Mesendoderm (in vitro differentiated cells): ENCODE data around the gene KLF6.

Experiments
- DNase-seq: peaks from one replicate; pipeline ENCODE4 v3.0.0; 2013
- H2AK5ac ChIP-seq: 2 replicates; pipeline ENCODE4 v1.6.1; 2013; ENCODE audit warnings: low read length, inconsistent platforms
- H2BK120ac ChIP-seq: 2 replicates; pipeline ENCODE4 v1.6.1; 2013; ENCODE audit warnings: low read depth, mild to moderate bottlenecking, low read length, moderate library complexity, mixed read lengths
- H2BK15ac ChIP-seq: replicated peaks from 2 replicates; pipeline ENCODE4 v1.6.1; 2013; ENCODE audit warnings: low read depth, mild to moderate bottlenecking, moderate library complexity
- H2BK5ac ChIP-seq: 2 replicates; pipeline ENCODE4 v1.6.1; 2013; ENCODE audit warnings: low read length, inconsistent platforms
- H3K18ac ChIP-seq: 2 replicates; pipeline ENCODE4 v1.6.1; 2013; ENCODE audit warnings: mild to moderate bottlenecking, low read length, mixed read lengths
- H3K23ac ChIP-seq: one replicate; pipeline ENCODE4 v1.6.1; 2013; ENCODE audit warnings: low read length
- H3K27ac ChIP-seq: 2 replicates; pipeline ENCODE4 v1.5.1; 2013; ENCODE audit warnings: low read depth, mild to moderate bottlenecking, inconsistent platforms, low read length, moderate library complexity
- H3K27me3 ChIP-seq: 2 replicates; pipeline ENCODE4 v1.6.1; 2013; ENCODE audit warnings: low read length, control low read depth, mild to moderate bottlenecking, inconsistent platforms; ENCODE audit not compliant: insufficient read depth, poor library complexity
- H3K36me3 ChIP-seq: 2 replicates; pipeline ENCODE4 v1.6.1; 2013; ENCODE audit warnings: low read length, inconsistent platforms; ENCODE audit not compliant: control insufficient read depth, insufficient read depth
- H3K4ac ChIP-seq: one replicate; pipeline ENCODE4 v1.6.1; 2013; ENCODE audit warnings: low read depth, mild to moderate bottlenecking, low read length, moderate library complexity
- H3K4me1 ChIP-seq: 2 replicates; pipeline ENCODE4 v1.6.1; 2013; ENCODE audit warnings: low read depth, low read length, inconsistent platforms; ENCODE audit not compliant: control insufficient read depth
- H3K4me2 ChIP-seq: 2 replicates; pipeline ENCODE4 v1.6.1; 2013; ENCODE audit warnings: low read length
- H3K4me3 ChIP-seq: 2 replicates; pipeline ENCODE4 v1.5.1; 2013; ENCODE audit warnings: mild to moderate bottlenecking, low read length
- H3K56ac ChIP-seq: one replicate; pipeline ENCODE4 v1.6.1; 2013; ENCODE audit warnings: low read length
- H3K79me1 ChIP-seq: 2 replicates; pipeline ENCODE4 v1.6.1; 2013; ENCODE audit warnings: low read length, inconsistent platforms
- H3K79me2 ChIP-seq: 2 replicates; pipeline ENCODE4 v1.6.1; 2013; ENCODE audit warnings: mild to moderate bottlenecking, low read length; ENCODE audit not compliant: control insufficient read depth, insufficient read depth
- H3K9ac ChIP-seq: 2 replicates; pipeline ENCODE4 v1.6.1; 2013; ENCODE audit warnings: low read length, inconsistent platforms
- H4K5ac ChIP-seq: one replicate; pipeline ENCODE4 v1.6.1; 2013; ENCODE audit warnings: low read length
- H4K8ac ChIP-seq: one replicate; pipeline ENCODE4 v1.6.1; 2013; ENCODE audit warnings: low read depth, mild to moderate bottlenecking, control low read depth, low read length, moderate library complexity
- WGBS: extraction: QIAGEN DNeasy Blood & Tissue Kit; methylation state at CpG from one replicate; pipeline ENCODE4 v1.1.7; 2013; ENCODE audit warnings: low lambda C conversion rate, missing lambda C conversion rate; ENCODE audit not compliant: insufficient coverage; ENCODE audit errors: extremely low coverage; 5-methylcytosine and 5-hydroxymethylcytosine counted together

KLF6 gene

DNA sequence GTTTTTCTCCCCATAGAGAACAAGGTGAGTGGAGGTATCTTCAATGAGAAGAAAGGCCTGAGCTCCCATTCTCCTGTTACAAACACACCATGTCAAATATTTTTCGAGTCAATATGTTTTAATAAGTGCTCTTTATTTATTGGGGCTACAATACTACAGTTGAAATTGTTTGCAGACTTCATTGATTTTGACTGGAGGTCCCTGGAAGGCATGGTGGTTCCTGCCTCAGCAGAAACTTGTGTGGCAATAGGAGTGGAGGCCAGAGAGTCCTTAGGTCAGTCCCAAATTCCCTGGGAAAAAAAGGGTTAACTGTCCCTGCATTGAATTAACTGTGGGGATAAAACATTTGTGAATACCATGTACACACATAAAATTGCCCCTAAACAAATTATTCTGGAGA, 22.7 kb downstream of the KLF6 start:
- Histone ChIP-seq H3K56ac (no peak overlapping the region), H3K4me1 (peaks cover 2% of the 10 kb centered on the region), H3K27me3 (no peaks in the 10 kb centered on the region), H2BK15ac (no peak overlapping the region), H4K5ac (no peak overlapping the region), H2BK5ac (no peak overlapping the region), H3K79me1 (no peaks in the 10 kb centered on the region), H3K4ac (no peak overlapping the region), H2BK120ac (no peak overlapping the region), H3K18ac (no peak overlapping the region), H3K4me3 (no peak overlapping the region), H2AK5ac (no peak overlapping the region), H3K27ac (no peak overlapping the region), H3K9ac (no peak overlapping the region), H3K4me2 (no peak overlapping the region), H3K36me3 (no peaks in the 10 kb centered on the region), H3K79me2 (no peaks in the 10 kb centered on the region), H4K8ac (no peak overlapping the region), H3K23ac (no peak overlapping the region)
- no peak for DNase-seq
- WGBS: no CpG with 5 or more reads among the region's 1 CpG

DNA sequence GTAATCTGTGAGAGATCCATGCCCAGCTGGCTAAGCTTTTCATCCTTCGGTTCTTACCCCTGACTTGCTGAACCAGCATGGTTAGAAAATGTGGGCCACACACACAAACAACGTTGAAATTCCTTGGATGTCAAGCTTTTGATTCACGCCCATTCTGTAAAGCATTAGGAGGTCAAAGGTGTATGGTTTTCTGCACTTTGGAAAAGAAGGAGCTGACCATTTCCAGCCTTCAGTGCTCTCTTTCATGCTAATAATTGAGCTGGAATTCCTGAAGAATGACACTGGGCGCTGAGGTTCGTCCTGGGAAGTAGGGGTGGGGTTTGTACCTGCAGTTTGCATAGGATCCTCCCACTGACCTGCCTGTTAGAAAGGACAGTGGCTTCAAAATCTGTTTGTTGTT, 23.1 kb downstream of the KLF6 start:
- Histone ChIP-seq H3K9ac (no peak overlapping the region), H3K56ac (no peak overlapping the region), H3K4me3 (no peak overlapping the region), H3K23ac (no peak overlapping the region), H3K36me3 (no peaks in the 10 kb centered on the region), H2BK5ac (no peak overlapping the region), H3K79me1 (no peaks in the 10 kb centered on the region), H2BK120ac (no peak overlapping the region), H3K27me3 (no peaks in the 10 kb centered on the region), H3K4me2 (no peak overlapping the region), H4K8ac (no peak overlapping the region), H3K18ac (no peak overlapping the region), H3K79me2 (no peaks in the 10 kb centered on the region), H3K4ac (no peak overlapping the region), H3K27ac (no peak overlapping the region), H2BK15ac (no peak overlapping the region), H2AK5ac (no peak overlapping the region), H3K4me1 (peaks cover 2% of the 10 kb centered on the region), H4K5ac (no peak overlapping the region)
- DNase-seq: peak; percentile 84
- WGBS: no CpG with 5 or more reads among the region's 5 CpGs

DNA sequence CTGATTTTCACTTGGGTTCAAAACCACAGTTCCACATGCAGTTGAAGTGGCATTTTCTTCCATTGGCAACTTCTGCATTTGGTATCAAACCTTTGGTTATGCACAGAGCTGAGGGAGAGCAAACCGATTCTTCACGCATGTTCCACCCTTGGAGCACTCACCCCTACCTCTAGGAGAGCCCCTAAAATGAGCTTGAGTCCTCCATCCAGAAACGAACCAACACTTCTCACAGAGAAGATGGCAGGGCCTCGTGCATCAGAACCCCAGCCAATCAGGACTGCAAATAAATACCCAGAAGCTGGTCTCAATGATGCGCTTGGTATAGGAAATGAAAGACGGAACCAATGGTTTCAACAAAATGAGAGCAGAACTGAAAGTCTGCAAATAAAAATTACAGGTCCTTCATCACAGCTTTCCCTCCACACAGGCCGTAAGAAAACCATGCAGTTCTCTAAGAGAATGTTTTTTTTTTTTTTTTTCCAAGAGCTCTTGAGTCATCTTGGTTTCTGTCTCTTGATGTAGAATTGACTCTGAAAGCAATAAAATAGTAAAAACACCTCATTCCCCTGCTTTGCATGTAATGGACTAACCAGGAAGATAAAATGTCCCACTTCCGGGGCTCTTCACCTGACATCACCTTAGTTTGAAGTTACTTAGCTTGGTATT, 23.9 kb downstream of the KLF6 start:
- H4K8ac ChIP-seq: no peak overlapping the region
- H4K5ac ChIP-seq: no peak overlapping the region
- no peak overlapping the region for H3K56ac ChIP-seq
- H3K79me1 ChIP-seq: no peaks in the 10 kb centered on the region
- no peak overlapping the region for H3K27ac ChIP-seq
- no peaks in the 10 kb centered on the region for H3K79me2 ChIP-seq
- no peak overlapping the region for H2BK15ac ChIP-seq
- DNase-seq: no peak
- H3K4me1 ChIP-seq: peaks cover 2% of the 10 kb centered on the region
- H3K9ac ChIP-seq: no peak overlapping the region
- H2BK5ac ChIP-seq: no peak overlapping the region
- no peaks in the 10 kb centered on the region for H3K27me3 ChIP-seq
- no peak overlapping the region for H3K23ac ChIP-seq
- H3K4me2 ChIP-seq: no peak overlapping the region
- no peak overlapping the region for H3K4me3 ChIP-seq
- no peaks in the 10 kb centered on the region for H3K36me3 ChIP-seq
- no peak overlapping the region for H3K4ac ChIP-seq
- no peak overlapping the region for H2AK5ac ChIP-seq
- H2BK120ac ChIP-seq: no peak overlapping the region
- no peak overlapping the region for H3K18ac ChIP-seq
- no CpG with 5 or more reads among the region's 8 CpGs for WGBS

DNA sequence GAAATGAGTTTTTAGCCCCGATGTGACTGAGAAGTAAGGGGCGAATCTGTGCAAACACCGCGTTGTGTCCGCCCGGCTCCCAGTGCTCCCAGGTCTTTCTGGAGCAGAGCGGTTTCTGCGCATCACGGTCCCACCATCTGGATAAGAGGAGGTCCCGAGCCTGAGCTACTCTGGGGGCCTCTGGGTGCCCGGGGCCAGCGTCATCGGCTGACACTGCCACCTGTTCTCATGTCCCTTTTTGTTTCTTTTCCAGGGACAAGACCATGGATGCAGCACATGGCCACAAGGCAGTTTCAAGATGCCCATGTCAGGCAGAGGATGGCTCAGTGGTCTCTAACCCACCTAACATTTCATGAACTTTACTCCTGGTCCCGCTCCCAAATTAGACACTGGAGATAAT, 24.9 kb downstream of the KLF6 start:
- H2BK120ac ChIP-seq: no peak overlapping the region
- no peak overlapping the region for H2BK15ac ChIP-seq
- H3K4me2 ChIP-seq: no peak overlapping the region
- H3K36me3 ChIP-seq: no peaks in the 10 kb centered on the region
- no peak for DNase-seq
- no peak overlapping the region for H2AK5ac ChIP-seq
- no peak overlapping the region for H3K23ac ChIP-seq
- no peak overlapping the region for H3K9ac ChIP-seq
- H3K4me3 ChIP-seq: no peak overlapping the region
- H3K56ac ChIP-seq: no peak overlapping the region
- H4K8ac ChIP-seq: no peak overlapping the region
- no peaks in the 10 kb centered on the region for H3K79me1 ChIP-seq
- no peak overlapping the region for H2BK5ac ChIP-seq
- no peaks in the 10 kb centered on the region for H3K79me2 ChIP-seq
- no peak overlapping the region for H3K18ac ChIP-seq
- H3K27me3 ChIP-seq: no peaks in the 10 kb centered on the region
- WGBS: no CpG with 5 or more reads among the region's 14 CpGs
- no peak overlapping the region for H4K5ac ChIP-seq
- H3K4me1 ChIP-seq: peaks cover 2% of the 10 kb centered on the region
- H3K4ac ChIP-seq: no peak overlapping the region
- H3K27ac ChIP-seq: no peak overlapping the region

DNA sequence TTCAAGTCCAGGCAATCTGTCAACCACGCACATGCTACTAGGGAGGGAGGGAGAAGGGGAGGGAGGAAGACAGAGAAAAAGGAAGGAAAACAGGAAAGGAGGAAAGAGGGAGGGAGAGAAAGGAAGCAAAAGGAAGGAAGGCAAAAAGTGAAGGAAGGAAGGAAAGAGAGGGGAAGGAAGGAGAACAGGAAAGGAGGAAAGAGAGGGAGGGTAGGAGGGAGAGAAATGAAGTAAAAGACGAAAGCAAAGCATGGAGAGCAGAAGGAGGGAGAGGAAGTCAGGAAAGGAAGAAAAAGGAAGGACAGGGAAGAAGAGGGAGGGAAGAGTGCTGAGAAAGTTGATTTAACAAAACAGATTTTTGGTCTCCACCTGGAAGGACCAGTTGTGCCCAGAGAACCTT, 25.6 kb downstream of the KLF6 start:
- Histone ChIP-seq H3K79me2 (no peaks in the 10 kb centered on the region), H3K9ac (no peak overlapping the region), H2BK15ac (no peak overlapping the region), H4K8ac (no peak overlapping the region), H3K4me3 (no peak overlapping the region), H3K79me1 (no peaks in the 10 kb centered on the region), H3K36me3 (no peaks in the 10 kb centered on the region), H3K4ac (no peak overlapping the region), H4K5ac (no peak overlapping the region), H3K18ac (no peak overlapping the region), H3K4me2 (no peak overlapping the region), H3K27ac (no peak overlapping the region), H3K56ac (no peak overlapping the region), H2BK5ac (no peak overlapping the region), H3K23ac (no peak overlapping the region), H2AK5ac (no peak overlapping the region), H2BK120ac (no peak overlapping the region), H3K4me1 (peaks cover 2% of the 10 kb centered on the region), H3K27me3 (no peaks in the 10 kb centered on the region)
- DNase-seq: no peak
- no CpG with 5 or more reads among the region's 2 CpGs for WGBS

DNA sequence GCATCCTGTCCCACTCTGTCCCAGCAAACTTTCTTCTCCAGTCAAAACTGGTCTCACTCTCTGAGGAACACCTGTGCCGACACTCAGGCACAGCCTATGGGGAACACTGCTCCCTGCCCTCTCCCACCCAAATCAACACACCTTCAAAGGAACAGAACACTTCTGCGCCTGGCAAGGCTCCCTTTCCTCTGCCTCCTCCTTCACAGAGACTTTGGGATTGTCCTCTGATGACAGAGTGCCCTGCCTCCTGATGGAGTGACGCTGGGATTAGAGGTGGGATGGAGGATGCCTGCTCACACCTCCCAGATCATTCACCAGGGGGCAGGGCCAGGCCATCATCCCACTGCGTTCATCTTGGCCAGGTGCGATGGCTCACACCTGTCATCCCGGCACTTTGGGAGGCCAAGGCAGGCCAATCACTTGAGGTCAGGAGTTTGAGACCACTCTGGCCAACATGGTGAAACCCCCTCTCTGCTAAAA, 26.5 kb downstream of the KLF6 start:
- peak; percentile 45 for DNase-seq
- Histone ChIP-seq H2AK5ac (no peak overlapping the region), H3K79me2 (no peaks in the 10 kb centered on the region), H3K36me3 (no peaks in the 10 kb centered on the region), H3K9ac (no peak overlapping the region), H3K79me1 (no peaks in the 10 kb centered on the region), H4K8ac (no peak overlapping the region), H2BK15ac (no peak overlapping the region), H3K27me3 (no peaks in the 10 kb centered on the region), H3K27ac (no peak overlapping the region), H3K56ac (no peak overlapping the region), H4K5ac (no peak overlapping the region), H3K4me1 (peaks cover 2% of the 10 kb centered on the region), H3K23ac (no peak overlapping the region), H3K4ac (no peak overlapping the region), H2BK120ac (no peak overlapping the region), H3K4me2 (no peak overlapping the region), H2BK5ac (no peak overlapping the region), H3K18ac (no peak overlapping the region), H3K4me3 (no peak overlapping the region)
- no CpG with 5 or more reads among the region's 6 CpGs for WGBS
